Astrocyte of the cerebellum (primary cell): ENCODE data around the gene GCLM.
"Not testable (repeated sequence)": the region's sequence is repeated elsewhere in the genome, so short reads cannot be mapped to it uniquely, and the experiment has no call there.

Experiments
- DNase-seq: peaks from one replicate; pipeline ENCODE4 v3.0.0-alpha.2; 2011; ENCODE audit warnings: low read depth
- H3K4me3 ChIP-seq: 2 replicates; pipeline ENCODE4 v1.5.1; 2011; ENCODE audit warnings: mild to moderate bottlenecking, low read depth, low read length, moderate library complexity
- CTCF ChIP-seq: IDR thresholded peaks from 2 replicates; pipeline ENCODE4 v1.5.1; 2012; ENCODE audit warnings: low read length, low read depth, moderate library complexity, mild to moderate bottlenecking; ENCODE audit errors: missing control alignments
- in situ Hi-C: cut with HindIII; loops from 2 replicates; pipeline ENCODE4 v1.10.0; 2017; ENCODE audit warnings: low sequenced_read_pairs

GCLM gene

GRCh38 chr1:93909146-93910050, at the start of gene GCLM:
Gene GCLM (minus strand): TSS chr1:93909430. CDS start chr1:93909163, 267 bp downstream.
- in situ Hi-C loops, result no loop called here
- peak within 1 kb of the TSS; percentile 81 for H3K4me3 ChIP-seq
- peak; percentile 67 for DNase-seq
- peak; percentile 68 for TF ChIP-seq CTCF

- in situ Hi-C loops, result no loop called here
- no peak for DNase-seq
- no peak for TF ChIP-seq CTCF
- no peak overlapping the region for H3K4me3 ChIP-seq
Measured at GRCh38 chr1:93958726-93959100, 49.5 kb upstream of the GCLM start.

- no peak for TF ChIP-seq CTCF
- H3K4me3 ChIP-seq, result no peak overlapping the region
- in situ Hi-C loops, result no loop called here
- no peak for DNase-seq
Measured at GRCh38 chr1:93958032-93958725, 48.9 kb upstream of the GCLM start.

GRCh38 chr1:93955765-93956164, 46.5 kb upstream of the GCLM start:
- TF ChIP-seq CTCF, result no peak
- no peak overlapping the region for H3K4me3 ChIP-seq
- no peak for DNase-seq
- in situ Hi-C loops, result no loop called here

- DNase-seq, in situ Hi-C loops, H3K4me3 ChIP-seq: not testable (repeated sequence)
Measured at GRCh38 chr1:93947002-93947686, 37.9 kb upstream of the GCLM start.

- no peak for DNase-seq
- no peak overlapping the region for H3K4me3 ChIP-seq
- in situ Hi-C loops, result no loop called here
- no peak for TF ChIP-seq CTCF
Measured at GRCh38 chr1:93938461-93939145, 29.4 kb upstream of the GCLM start.
